Anterior cingulate cortex (tissue), 58 donors: ENCODE data around the gene OTUD5.

Source experiments
- DNase-seq, 58 donors: peaks; one replicate each; lab custom pipeline; 2025; lab: John Stamatoyannopoulos, UW

The OTUD5 gene

DNA sequence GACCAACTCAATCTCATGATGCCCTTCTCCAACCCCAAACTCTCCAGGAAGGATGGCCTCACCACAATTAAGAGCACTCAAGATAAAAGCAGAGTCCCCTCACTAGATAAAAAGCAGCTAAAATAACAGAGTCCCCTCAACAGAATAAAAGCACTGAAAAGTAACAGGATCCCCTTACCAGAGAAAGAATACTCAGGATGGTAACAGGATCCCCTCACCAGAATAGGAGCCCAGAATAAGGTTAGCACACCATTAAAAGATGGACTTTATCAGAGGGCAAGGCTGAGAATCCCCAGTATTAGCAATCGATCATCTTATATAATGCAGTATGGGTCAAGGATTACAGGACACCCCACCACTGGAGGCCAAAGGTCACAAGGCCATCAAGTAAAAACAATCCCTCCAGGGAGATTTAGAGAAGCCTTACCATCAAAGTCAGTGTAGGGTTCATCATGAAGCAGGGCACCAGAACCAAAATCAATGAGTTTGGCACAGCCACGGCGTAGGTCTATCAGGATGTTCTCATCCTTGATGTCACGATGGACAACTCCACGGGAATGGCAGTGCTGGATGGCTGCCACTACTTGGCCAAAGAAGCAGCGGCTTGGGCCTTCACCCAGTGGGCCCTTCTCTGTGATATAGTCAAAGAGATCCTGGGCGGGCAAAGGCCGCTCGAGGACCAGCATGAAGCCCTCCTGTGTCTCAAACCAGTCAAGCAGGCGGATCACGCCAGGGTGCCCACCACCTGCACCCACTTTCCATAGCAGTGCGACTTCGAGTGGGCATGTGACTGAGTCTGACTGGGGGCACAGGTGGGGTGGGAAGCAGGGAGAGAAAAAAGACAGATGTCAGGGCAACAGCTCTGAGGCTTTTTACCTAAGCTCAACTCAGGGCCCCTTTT lies 42.6 kb downstream of the OTUD5 start:
- no peak for DNase-seq

- no peak for DNase-seq
These were observed 43.6 kb downstream of the OTUD5 start for GRCh38 chrX:48913605-48914366.

DNA sequence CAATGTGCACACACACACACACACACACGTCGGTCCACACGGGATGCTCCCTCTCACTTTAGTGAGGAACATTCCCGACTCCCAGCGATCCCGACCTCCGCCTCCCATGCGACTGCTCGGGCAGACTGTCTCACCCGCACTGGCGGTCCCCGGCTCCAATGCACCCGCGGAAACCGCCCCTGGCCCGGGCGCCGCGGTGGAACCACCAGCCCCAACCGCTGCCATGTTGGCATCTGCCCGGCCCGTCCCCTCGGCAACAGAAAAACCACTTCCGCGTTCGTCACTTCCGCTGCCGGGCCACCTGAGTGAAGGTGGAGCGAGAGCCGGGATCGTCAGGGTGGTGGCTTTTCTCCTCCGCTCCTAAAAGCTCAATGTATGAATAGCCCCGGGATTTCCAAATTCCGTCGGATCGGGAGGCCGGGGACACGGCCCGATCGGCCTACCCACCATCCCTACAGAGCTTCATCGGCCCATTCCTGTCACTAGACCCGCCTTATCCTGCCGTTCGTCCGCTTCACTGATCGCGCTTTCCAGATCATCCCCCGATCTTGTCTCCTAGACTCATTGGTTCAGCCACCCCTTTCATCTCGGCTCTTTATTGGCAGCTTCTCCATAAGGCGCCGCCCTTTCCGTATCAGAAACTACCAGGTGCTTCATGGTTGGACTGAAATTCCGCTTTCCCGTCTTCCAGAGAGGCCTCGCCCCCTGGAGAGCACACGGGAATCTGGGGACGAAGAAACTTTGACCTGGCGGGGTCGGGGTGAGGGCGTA lies 45.8 kb downstream of the OTUD5 start, which contains the start of gene SLC35A2:
Gene SLC35A2, minus strand, starts transcription at position 235 of the 771 bp plus-strand sequence. Its CDS starts 10 bp downstream, at position 225.
- DNase-seq = peak in 57 of 58 donors; percentile 7 to 88 (median 66)

GRCh38 chrX:48910926-48911411 lies 46.4 kb downstream of the OTUD5 start:
- no peak for DNase-seq

GRCh38 chrX:48909703-48910294 lies 47.6 kb downstream of the OTUD5 start:
- DNase-seq = no peak

DNA sequence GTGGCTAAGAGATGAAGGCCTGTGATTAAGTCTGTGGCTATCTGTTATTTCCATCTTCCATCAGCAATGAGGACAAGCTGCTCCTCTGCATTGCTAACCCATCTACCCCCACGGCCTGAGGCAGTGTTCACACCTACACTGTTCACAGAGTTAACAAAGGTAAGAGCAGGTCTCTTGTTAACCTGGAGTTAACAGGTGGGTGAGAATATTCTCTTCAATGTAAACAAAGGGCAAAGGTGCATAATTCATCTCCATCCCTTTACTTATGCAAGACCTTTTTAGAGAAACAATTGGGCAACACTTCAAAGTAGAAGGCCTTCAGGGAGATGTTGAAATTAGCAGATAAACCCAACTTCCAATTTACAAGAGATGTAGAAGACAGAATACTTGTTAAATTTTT lies 48.8 kb downstream of the OTUD5 start:
- DNase-seq = no peak

DNA sequence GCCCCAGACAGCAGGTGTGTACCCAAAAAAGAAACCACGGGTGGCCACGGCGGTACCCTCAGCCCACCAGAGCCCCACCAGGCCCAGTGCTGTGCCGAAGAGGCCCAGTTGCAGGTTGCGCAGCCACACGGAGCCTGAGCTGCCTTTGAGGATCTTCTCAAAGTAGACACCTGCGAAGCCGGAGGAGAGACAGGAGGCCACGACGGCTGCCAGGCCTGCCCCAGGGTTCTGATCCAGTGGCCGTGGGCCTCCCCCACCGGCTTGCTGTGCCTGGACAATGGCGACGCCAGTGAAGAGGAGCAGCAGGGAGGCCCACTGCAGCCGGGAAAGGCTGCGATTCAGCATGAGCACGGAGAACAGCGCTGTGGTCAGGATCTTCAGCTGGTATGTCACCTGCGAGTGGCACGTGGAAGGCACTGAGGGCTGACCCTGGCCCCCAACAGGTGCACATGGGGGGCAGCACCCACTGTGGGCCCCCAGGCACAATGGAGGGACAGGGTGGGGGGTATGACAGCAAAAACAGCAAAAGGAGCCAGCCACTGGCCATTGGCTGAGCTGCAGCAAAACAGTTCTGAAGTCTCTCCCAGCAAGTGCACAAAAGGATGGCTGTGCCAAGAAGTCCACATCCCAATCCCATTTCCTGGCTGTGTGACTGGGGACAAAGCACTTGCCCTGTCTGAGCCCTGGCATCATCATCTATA lies 52.2 kb downstream of the OTUD5 start:
- DNase-seq = no peak

- no peak for DNase-seq
These were observed 52.8 kb downstream of the OTUD5 start for GRCh38 chrX:48904626-48905025.

- DNase-seq = no peak
These were observed 53.2 kb downstream of the OTUD5 start for GRCh38 chrX:48904180-48904579.

GRCh38 chrX:48903290-48903689 lies 54.1 kb downstream of the OTUD5 start:
- DNase-seq = no peak

DNA sequence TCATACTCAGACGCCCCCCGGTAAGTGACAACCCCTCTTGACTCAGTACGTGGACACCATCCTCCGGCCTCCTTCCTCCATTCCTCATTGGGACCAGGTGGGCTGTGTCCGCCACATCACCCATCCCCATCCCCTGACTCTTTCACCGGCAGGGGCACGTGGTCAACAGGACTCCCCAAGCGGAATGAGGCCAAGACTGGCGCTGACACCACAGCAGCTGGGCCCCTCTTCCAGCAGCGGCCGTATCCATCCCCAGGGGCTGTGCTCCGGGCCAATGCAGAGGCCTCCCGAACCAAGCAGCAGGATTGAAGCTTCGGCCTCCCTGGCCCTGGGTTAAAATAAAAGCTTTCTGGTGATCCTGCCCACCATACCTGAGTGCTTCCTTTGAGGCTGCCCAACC lies 54.6 kb downstream of the OTUD5 start:
- DNase-seq = no peak

- DNase-seq = no peak
These were observed 55.3 kb downstream of the OTUD5 start for GRCh38 chrX:48902135-48902534.

GRCh38 chrX:48901069-48901468 lies 56.3 kb downstream of the OTUD5 start:
- DNase-seq = no peak

DNA sequence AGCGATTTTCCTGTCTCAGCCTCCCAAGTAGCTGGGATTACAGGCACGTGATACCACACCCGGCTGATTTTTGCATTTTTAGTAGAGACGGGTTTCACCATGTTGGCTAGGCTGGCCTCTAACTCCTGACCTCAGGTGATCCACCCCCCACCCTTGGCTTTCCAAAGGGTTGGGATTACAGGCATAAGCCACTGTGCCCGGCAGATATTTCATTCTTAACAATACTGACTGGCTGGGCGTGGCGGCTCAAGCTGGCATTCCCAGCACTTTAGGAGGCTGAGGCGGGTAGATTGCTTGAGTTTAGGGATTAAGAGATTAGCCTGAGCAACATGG lies 58.4 kb downstream of the OTUD5 start:
- no peak for DNase-seq

DNA sequence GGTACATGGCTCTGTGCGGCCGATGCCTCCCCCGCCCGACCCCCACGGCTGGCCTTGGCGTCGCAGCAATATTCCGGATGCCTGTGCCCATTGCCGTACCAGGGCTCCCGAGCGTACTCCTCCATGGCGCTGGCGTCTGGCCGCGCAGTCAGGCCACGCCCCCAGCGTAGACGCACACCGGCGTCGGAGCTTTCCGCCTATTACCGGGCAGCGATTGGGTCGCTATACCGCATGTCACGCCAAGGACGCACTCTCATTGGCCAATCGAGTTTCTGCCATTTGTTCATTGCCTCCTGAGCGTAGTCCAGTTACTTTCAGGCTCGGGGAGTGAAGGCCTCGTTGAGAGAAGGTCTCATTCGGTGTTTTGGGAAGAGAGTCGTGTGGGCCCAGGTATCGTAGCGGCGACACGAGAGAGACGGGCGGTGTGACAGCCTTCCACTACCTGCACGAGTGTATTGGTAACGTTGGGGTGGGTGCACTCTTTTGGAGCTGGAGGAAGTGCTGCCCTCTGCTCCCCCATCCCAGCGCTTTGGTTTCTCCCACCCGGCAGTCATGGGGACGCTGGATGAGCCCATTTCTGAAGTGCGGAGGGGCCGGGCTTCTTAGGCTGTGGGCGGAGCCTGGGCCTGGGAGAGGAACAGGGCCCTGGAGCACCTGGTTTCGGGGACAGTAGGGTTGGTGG lies 59.6 kb downstream of the OTUD5 start, which contains the start of the genes PQBP1 and TIMM17B:
Gene PQBP1, plus strand, starts transcription at position 306 of the 682 bp plus-strand sequence. CDS start 580 bp downstream, outside the sequence.
Gene TIMM17B, minus strand, starts transcription at position 144 of the 682 bp plus-strand sequence. Its CDS starts 19 bp downstream, at position 125.
- peak; percentile 28 to 93 (median 86) for DNase-seq

DNA sequence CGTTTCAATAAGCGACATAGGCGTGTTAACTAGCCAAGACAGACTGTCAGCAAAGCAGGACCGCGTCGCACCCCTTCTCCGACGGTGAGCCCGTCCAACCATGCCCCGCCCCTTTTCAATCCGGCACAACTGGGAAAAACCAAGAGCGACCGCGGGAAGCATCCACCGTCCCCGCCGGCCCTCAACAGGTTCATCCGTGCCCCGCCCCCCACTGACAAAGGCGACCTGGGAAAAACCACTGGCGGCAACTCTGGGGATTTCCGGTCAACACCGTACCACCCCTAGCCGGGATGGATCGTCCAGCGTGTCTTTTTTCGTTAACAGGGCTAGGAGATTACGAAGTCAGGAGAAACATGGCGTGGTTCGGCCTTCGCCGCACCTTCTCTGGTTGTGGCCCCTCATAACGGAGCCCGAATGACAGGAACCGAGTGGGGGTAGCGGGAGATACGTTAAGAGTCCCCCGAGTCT lies 60.2 kb downstream of the OTUD5 start:
- peak in 56 of 58 donors; percentile 3 to 76 (median 52) for DNase-seq

- peak in 6 of 58 donors; percentile 1 to 32 (median 8) for DNase-seq
These were observed 60.8 kb downstream of the OTUD5 start for GRCh38 chrX:48896611-48897011.

DNA sequence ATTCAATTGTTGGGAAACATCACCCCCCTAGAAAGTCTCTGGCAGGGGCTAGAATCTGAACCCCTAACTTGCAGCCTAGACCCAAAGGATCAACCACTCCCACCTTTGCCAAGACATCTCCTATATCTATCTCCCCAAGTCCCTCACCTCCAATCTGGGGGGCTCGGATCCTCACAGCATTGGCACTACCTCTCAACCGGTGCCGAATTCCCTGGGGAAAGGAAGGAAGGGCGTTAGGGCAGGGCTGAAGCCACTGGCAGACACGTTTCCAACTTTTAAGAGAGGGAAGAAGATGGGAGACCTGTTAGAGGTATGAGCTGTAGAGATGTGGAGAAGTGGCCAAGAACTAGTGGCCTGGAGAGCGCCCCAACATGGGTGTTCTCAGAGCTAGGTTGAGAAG lies 62.5 kb downstream of the OTUD5 start:
- no peak for DNase-seq
